GM12873 (cell line): ENCODE data around the gene PGAM1.

Experiments
- CTCF ChIP-seq: IDR thresholded peaks from 2 replicates; pipeline ENCODE4 v1.5.1; 2012; ENCODE audit warnings: low read depth, mild to moderate bottlenecking, moderate library complexity, low read length, control low read depth; ENCODE audit not compliant: insufficient read depth; ENCODE audit errors: missing control alignments

The PGAM1 gene

GRCh38 chr10:97462309-97462708 lies 36.3 kb downstream of the PGAM1 start:
- no peak for TF ChIP-seq CTCF

GRCh38 chr10:97463363-97464132 lies 37.6 kb downstream of the PGAM1 start:
- peak; percentile 86 for TF ChIP-seq CTCF

GRCh38 chr10:97464226-97464625 lies 38.2 kb downstream of the PGAM1 start:
- no peak for TF ChIP-seq CTCF

GRCh38 chr10:97465982-97466381 lies 40.0 kb downstream of the PGAM1 start:
- no peak for TF ChIP-seq CTCF

- no peak for TF ChIP-seq CTCF
Measured at GRCh38 chr10:97466755-97467154, 40.8 kb downstream of the PGAM1 start.

GRCh38 chr10:97468162-97468561 lies 42.2 kb downstream of the PGAM1 start:
- no peak for TF ChIP-seq CTCF

- no peak for TF ChIP-seq CTCF
Measured at GRCh38 chr10:97474918-97475317, 48.9 kb downstream of the PGAM1 start.
